GM03348 (cell line): ENCODE data around the gene GLIPR2.
A peak's percentile ranks its signal among the peaks of the same experiment; 100 is the strongest.
"Not testable (repeated sequence)": the region's sequence is repeated elsewhere in the genome, so short reads cannot be mapped to it uniquely, and the experiment has no call there.

Source experiments
- DNase-seq: peaks from one replicate; pipeline ENCODE4 v3.0.0; 2012; ENCODE audit warnings: low spot score

Gene GLIPR2

GRCh38 chr9:36123515-36123914, 13.0 kb upstream of the GLIPR2 start:
- no peak for DNase-seq

- no peak for DNase-seq
Observed at GRCh38 chr9:36125062-36125855, 11.3 kb upstream of the GLIPR2 start.

DNA sequence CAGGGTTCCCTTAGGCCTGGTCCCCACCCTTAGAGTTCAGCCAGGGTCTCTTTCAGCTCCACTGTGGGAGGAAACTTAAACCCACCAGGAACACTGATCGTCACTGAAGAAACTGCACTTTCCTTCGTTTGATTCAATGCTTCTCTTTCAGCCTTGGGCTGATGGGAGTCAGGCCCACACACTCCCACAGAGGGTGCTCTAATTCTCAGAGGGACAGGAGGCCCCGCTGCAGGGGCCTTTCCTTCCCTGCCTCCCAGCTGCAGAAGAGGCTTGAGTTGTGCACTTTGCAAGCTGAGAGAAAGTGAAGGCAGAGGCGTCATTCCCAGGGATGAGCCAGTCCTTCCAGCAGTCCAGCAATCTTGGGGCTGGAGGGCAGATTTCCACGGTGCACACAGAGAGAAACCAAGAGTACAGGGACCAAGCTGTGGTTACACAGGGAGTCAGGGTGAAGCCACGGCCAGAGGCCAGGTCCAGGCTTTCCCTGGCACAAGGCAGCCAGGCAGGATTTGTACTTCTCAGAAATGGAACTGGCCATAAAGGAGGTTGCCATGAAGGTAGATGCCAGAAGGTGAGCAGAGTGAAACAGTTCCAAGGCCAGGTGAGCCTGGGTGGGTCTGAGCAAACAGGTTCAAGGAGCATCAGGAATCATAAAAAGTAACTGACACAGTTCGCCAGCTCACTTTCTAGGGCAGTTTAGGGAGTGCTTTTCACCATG, 10.4 kb upstream of the GLIPR2 start:
- DNase-seq = no peak

DNA sequence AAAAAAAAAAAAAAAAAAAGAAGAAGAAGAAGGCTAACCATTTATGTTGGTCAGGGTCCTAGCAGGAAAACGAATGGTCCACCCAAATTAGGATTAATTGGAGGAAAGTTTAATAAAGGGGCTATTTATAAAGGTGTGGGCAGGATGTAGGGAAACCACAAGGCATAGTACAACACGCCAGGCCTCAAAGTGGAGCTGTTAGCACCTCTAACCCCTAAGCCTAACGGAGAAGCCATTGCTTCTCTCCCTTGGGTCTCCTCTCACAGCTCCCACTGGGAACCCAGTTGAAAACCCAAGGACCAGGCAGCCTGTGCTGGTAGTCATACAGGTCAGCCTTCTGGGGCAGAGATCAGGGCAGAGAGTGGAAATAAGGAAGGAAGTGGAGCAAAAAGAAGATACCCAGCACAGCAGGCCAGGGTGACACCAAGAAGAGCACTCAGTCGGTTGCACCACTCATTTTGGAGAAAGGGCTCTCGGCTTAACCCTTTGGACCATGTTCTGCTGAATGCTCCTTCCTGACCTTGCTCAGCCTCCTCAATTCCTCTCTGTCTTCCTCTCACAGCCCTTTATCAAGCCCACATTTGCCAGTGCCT, 8.8 kb upstream of the GLIPR2 start:
- no peak for DNase-seq

DNA sequence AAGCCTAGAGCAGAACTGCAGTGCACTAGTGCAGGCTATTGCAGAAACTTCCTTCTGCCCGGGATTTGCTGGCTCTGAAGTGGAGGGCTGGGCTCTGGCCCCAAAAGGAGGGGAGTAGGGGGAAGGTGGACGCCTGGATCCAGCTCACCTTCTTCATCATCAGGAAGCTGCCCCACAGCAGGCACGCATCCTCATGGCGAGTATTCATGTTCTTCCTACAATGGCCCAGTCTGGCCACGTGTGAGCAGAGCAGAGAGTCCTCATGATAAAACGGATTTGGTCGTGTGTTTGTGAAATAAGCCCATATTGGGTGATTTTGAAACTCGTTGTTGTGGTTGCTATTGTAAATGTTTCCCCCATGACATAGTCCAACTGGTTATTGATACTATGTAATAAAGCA, 8.2 kb upstream of the GLIPR2 start:
- no peak for DNase-seq

DNA sequence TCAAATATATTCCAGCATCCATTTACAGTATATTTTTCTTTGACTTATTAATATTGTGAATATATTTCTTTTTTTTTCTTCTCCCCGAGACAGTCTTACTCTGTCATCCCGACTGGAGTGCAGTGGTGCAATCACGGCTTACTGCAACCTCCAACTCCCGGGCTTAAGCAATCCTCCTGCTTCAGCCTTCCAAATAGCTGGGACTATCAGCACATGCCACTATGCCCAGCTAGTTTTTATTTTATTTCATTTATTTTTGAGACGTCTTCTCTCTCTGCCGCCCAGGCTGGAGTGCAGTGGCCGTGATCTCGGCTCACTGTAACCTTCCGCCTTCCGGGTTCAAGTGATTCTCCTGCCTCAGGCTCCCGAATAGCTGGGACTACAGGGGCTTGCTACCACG, 7.4 kb upstream of the GLIPR2 start:
- DNase-seq = no peak

- not testable (repeated sequence) for DNase-seq
Observed at GRCh38 chr9:36131666-36132065, 4.9 kb upstream of the GLIPR2 start.

DNA sequence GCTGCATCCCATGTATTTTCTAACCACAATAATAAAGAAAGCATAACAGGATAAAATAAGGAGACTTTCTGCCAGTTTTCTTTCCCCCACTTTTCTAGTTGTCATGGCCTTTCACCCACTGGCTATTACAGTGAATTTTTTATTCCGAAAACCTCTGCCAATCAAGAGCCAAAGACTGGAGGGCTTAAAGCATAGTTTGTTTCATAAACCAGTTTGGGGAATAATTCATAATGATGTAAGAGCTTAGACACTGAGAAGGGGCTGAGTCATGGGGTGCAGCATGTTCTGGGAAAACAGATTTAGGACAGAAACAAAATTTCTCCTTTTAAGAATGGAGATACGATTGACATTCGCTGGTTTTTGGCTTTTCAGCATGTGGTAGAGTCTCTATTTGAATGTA, 4.4 kb upstream of the GLIPR2 start:
- DNase-seq = peak; percentile 50

- DNase-seq = no peak
Observed at GRCh38 chr9:36134761-36135505, 1.6 kb upstream of the GLIPR2 start.

DNA sequence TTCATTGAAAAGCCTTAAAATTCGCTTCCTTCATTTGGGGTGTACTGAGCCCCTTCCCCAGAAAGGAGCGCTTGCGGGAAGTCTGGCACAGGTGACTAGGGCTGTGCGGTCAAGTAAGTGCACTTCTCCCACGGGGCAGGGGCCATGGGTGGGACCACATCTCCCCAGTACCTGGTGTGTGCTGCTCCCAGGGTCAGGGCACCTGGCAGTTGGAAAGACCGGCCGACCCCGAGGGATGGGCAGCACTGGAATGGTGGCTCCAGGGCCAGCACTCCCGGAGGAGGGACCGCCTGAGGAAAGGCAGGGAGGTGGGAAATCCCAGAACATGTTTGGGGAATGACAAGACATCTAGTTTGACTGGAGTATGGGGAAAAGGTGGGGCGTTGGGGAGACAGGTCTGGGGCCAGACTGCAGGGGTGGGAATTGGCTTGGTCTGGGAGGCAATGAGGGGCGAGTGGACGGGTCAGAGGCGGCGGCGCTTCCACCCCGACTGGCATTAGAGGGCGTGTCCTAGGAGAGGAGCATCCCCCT, 727 bp upstream of the GLIPR2 start:
- DNase-seq = no peak

DNA sequence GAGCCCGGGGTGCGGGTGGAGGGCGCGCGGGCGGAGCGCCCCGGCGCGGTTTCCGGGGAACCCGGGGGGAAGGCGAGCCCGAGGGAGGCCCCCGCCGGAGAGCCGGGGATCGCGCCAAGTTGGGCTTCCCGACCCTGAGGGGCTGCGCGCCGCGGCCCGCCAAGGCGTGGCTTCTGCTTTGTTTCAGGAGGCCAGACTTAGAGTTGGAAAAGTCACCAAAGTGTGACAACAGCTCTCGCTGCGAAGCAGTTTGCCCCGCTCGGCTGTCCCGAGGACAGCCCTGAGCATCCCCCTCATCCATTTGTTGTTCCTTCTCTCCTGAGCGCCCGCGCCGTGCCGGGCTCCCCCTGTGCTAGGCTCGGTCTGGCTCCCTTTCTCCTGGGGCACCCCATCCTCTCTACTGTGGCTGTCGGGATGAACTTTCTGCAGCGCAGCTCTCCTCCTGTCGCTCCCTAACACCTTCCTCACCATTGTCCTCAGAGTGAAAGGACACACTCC, 410 bp downstream of the GLIPR2 start:
- DNase-seq = peak; percentile 35

DNA sequence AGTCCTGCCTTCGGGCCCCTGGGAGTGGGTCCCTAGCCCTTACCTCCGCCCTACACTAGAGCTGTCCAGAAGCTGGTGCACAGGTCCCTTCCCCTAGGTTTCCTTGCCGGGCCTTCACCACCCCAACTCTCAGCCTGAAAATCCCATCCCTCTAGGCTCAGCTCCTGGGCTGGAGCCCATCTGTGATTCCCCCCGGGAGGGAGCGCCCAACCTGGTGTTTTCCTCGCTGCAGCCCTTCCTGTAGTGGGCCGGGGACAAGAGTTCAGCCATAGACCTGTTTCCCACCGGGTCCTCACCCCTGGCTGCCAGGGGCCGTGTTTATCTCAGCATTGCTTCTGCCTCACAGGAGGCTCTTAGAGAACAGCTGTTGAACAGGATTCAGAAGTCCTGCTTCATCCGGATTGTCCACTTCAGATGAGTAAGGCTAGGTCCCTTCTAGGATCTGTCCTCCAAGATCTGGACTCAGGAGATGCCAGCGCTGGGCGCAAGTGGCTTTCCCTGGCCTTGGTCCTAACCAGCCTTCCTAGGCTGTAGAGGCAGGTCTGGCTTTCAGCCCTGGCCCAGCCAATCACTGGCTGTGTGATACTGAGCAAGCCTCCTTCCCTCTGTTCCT, 965 bp downstream of the GLIPR2 start:
- peak; percentile 51 for DNase-seq

- no peak for DNase-seq
Observed at GRCh38 chr9:36138496-36138895, 2.0 kb downstream of the GLIPR2 start.

DNA sequence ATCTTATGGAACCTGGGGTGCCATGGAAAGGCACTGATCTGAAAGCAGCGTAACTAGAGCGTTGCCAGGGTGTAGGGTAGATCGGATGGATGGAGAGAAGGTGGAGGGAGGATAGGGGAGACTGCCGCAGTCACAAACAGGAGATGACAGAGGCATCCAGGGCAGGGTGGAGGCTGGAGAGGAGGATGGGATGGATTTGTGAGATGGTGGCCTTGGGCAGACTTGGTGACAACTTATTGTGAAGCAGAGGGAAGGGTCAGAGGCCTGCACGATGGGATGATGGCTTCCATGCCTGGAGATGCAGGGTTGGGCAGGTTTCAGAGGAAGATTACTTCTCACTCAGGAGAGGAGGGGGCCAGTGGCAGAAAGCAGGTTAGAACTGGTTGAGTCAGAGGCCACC, 2.4 kb downstream of the GLIPR2 start:
- no peak for DNase-seq

GRCh38 chr9:36140086-36141084, 3.9 kb downstream of the GLIPR2 start:
- DNase-seq = no peak

GRCh38 chr9:36141288-36141687, 4.8 kb downstream of the GLIPR2 start:
- DNase-seq = peak; percentile 47

DNA sequence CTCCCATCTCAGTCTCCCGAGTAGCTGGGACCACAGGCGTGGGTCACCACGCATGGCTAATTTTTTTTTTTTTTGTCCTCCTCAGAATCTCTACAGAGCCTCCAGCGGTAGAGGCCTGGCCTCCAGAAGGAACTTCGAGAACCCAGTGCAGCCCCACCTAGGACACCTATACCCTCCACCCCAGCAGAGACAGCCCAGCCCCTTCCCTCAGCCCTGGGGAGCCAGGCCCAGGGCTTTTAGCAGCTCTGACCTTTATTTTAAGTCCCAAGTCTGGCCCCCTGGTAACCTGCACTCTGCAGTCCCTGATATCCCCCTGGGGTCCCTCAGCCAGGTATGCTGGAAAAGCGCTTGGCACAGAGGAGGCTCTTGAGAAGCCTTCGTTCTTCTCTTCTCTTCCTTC, 5.2 kb downstream of the GLIPR2 start:
- no peak for DNase-seq

GRCh38 chr9:36142510-36143244, 6.1 kb downstream of the GLIPR2 start:
- DNase-seq = no peak

DNA sequence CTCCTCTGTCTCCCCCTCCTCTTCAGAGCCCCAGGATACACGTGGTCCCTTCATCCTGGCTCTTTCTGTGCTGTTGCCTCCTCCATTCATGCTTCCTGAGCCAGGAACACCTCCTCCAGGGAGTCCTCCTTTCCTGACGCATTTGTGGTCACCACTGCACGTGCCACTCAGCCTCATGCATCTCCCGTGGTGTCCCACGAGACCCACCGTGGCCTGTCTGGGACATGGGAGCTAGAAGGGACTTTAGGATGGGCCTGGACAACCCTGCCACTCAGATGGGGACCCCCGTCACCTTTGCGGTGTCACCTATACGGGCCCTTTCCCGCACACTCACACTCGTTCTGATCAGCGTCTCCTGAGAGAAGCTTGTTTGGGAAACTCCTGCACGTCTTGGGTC, 6.7 kb downstream of the GLIPR2 start:
- DNase-seq = no peak
